Measurements from ENCODE around the gene CDC42BPB. TPM values are rescaled to one million over a fixed set of nuclear protein-coding genes. Genes with fewer than 3 reads are reported as not detected.

Gene CDC42BPB
- total RNA-seq, 1 experiment from 2014 or later, result 96.9 TPM

- H3K9me3 Mint-ChIP-seq, result no peaks in the 10 kb centered on the region
- CTCF ChIA-PET, result interaction anchor here (0.6 to 6.7 kb wide), 12 partner anchors 9 to 53 kb away, joined by 3 to 65 read pairs (median 6); partner anchors contain the start of genes EXOC3L4 and TNFAIP2
- peaks cover 14% of the 10 kb centered on the region for H3K27me3 Mint-ChIP-seq (ENCODE audit: low read depth)
- ATAC-seq, result peak; percentile 82
- H3K4me3 Mint-ChIP-seq, result peak overlapping the region; percentile 49
- TF ChIP-seq JUN (CRISPR knock-in tag; IDR thresholded peaks at IDR 0.05), result no peak
- no peak for TF ChIP-seq ZNF219 (CRISPR knock-in tag; IDR thresholded peaks at IDR 0.05; ENCODE audit: borderline replicate concordance)
- H3K36me3 Mint-ChIP-seq, result no peaks in the 10 kb centered on the region
- peak; percentile 74 for DNase-seq (ENCODE audit: low spot score)
- POLR2A ChIA-PET, result no interaction called here
- H3K27ac Mint-ChIP-seq, result no peak overlapping the region
- H3K4me1 Mint-ChIP-seq, result no peaks in the 10 kb centered on the region
Observed at GRCh38 chr14:103085106-103086091, 28.1 kb upstream of the CDC42BPB start.

DNA sequence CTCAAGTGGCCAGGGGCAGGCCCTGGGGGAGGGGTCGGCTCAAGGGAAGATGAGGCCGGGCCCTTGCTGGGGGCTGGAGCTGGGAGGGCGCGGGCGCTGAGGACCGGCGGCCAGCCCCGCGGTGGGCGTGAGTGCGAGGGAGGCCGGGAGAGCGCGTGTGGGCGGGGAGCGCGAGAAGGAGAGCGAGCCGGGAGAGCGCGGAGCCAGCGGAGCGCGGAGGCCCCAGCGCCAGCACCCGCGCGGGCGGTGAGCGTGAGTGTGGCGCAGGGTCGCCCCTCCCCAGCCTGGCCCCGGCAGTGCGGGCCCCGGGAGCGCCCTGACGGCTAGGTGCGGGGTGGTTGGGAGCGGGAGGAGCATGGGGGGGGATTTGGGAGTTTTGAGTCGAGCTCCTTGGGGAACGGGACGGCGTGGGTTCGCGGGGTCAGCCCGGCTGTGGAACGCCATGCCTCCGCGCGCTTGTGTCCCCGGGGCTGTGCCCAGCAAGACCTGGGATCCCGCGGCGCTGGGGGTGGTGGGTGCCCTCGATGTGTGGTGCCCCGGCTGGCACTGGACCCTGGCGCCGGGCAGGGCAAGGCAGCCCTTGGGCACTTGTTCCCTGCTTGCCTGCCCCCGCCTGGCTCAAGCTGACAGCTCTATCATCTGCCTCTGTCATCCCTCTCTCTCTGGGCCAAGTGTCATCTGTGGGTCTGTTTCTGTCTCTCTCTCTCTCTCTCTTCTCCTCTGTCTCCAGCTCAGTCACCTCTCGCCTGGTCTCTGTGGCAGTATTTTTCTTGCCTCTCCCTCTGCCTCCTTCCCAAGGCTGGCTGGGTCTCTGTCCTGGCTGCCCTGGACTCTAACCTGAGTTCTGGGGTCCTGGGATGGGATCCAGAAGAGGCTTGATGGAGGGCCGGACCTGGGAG is 26.9 kb upstream of the CDC42BPB start, which contains the start of gene LBHD2:
Gene LBHD2, plus strand, starts transcription at position 190 of the 899 bp plus-strand sequence. CDS start 1,803 bp downstream, outside the sequence.
- peak; percentile 32 for DNase-seq (ENCODE audit: low spot score)
- ChIA-PET POLR2A (no interaction called here), CTCF (interaction anchor here (0.6 to 4.9 kb wide), 8 partner anchors 7 to 215 kb away, joined by 3 to 34 read pairs (median 4); partner anchors contain the start of gene EXOC3L4)
- H3K9me3 Mint-ChIP-seq, result no peaks in the 10 kb centered on the region
- peak; percentile 61 for ATAC-seq
- peak within 1 kb of the TSS; percentile 57 for H3K4me3 Mint-ChIP-seq
- no peak for TF ChIP-seq RORB (CRISPR knock-in tag; IDR thresholded peaks at IDR 0.05)
- TF ChIP-seq ATF3 (CRISPR knock-in tag; conservative IDR thresholded peaks at IDR 0.05), result 0 out of 2 replicates have a peak, but pooled peaks have one; percentile 53
- TF ChIP-seq RELA (CRISPR knock-in tag; IDR thresholded peaks at IDR 0.05; ENCODE audit: borderline replicate concordance), result 0 out of 2 replicates have a peak, but pooled peaks have one; percentile 14
- peaks cover 11% of the 10 kb centered on the region for H3K27me3 Mint-ChIP-seq (ENCODE audit: low read depth)
- H3K27ac Mint-ChIP-seq, result no peak within 1 kb of the TSS
- H3K36me3 Mint-ChIP-seq, result no peaks in the 10 kb centered on the region
- H3K4me1 Mint-ChIP-seq, result no peaks in the 10 kb centered on the region

DNA sequence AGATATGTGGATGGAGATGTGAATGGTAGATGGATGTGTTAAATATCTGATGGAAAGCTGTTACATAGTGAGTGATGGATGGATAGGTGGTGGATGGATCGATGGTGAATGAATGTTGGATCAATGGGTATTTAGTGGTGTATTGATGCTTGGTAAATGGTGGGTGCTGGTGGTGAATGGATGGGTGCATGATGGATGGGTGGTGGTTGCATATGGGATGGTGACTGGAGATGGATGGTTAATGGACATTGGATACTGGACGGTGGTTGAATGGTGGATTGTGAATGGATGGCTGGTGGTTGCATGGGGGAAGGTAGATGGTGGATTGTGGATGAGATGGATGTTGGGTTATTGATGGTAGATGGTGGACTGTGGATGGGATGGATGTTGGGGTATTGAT is 24.6 kb upstream of the CDC42BPB start:
- Mint-ChIP-seq H3K36me3 (no peaks in the 10 kb centered on the region), H3K27ac (no peak overlapping the region), H3K9me3 (no peaks in the 10 kb centered on the region), H3K4me1 (no peaks in the 10 kb centered on the region), H3K27me3 (ENCODE audit: low read depth) (peaks cover 11% of the 10 kb centered on the region), H3K4me3 (no peak overlapping the region)
- ATAC-seq, result no peak
- CTCF ChIA-PET, result no interaction called here
- POLR2A ChIA-PET, result no interaction called here
- no peak for TF ChIP-seq GRHL2 (CRISPR knock-in tag; IDR thresholded peaks at IDR 0.05; ENCODE audit: insufficient replicate concordance, severe bottlenecking)
- TF ChIP-seq ZNF423 (CRISPR knock-in tag; IDR thresholded peaks at IDR 0.05), result no peak
- no peak for TF ChIP-seq EMX1 (CRISPR knock-in tag; IDR thresholded peaks at IDR 0.05)
- TF ChIP-seq ZNF416 (CRISPR knock-in tag; IDR thresholded peaks at IDR 0.05), result no peak
- no peak for TF ChIP-seq NR3C1 (CRISPR knock-in tag; conservative IDR thresholded peaks at IDR 0.05; ENCODE audit: low read depth)
- TF ChIP-seq OVOL2 (CRISPR knock-in tag; IDR thresholded peaks at IDR 0.05; ENCODE audit: borderline replicate concordance), result no peak
- no peak for TF ChIP-seq GABPB1 (CRISPR knock-in tag; IDR thresholded peaks at IDR 0.05)
- TF ChIP-seq, protein P1, sequence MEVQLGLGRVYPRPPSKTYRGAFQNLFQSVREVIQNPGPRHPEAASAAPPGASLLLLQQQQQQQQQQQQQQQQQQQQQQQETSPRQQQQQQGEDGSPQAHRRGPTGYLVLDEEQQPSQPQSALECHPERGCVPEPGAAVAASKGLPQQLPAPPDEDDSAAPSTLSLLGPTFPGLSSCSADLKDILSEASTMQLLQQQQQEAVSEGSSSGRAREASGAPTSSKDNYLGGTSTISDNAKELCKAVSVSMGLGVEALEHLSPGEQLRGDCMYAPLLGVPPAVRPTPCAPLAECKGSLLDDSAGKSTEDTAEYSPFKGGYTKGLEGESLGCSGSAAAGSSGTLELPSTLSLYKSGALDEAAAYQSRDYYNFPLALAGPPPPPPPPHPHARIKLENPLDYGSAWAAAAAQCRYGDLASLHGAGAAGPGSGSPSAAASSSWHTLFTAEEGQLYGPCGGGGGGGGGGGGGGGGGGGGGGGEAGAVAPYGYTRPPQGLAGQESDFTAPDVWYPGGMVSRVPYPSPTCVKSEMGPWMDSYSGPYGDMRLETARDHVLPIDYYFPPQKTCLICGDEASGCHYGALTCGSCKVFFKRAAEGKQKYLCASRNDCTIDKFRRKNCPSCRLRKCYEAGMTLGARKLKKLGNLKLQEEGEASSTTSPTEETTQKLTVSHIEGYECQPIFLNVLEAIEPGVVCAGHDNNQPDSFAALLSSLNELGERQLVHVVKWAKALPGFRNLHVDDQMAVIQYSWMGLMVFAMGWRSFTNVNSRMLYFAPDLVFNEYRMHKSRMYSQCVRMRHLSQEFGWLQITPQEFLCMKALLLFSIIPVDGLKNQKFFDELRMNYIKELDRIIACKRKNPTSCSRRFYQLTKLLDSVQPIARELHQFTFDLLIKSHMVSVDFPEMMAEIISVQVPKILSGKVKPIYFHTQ (CRISPR knock-in tag; IDR thresholded peaks at IDR 0.05), result no peak
- TF ChIP-seq FOXJ3 (CRISPR knock-in tag; IDR thresholded peaks at IDR 0.05; ENCODE audit: borderline replicate concordance), result no peak
- no peak for TF ChIP-seq ARID4B (CRISPR knock-in tag; IDR thresholded peaks at IDR 0.05; ENCODE audit: borderline replicate concordance)
- TF ChIP-seq AFF4 (CRISPR knock-in tag; IDR thresholded peaks at IDR 0.05; ENCODE audit: borderline replicate concordance), result no peak
- DNase-seq (ENCODE audit: low spot score), result no peak

All from WTC11 (cell line).